Mesothelial cell of epicardium (in vitro differentiated cells): ENCODE data around the gene SCN9A. TPM values are rescaled to one million over a fixed set of nuclear protein-coding genes. Genes with fewer than 3 reads are reported as not detected.

Source experiments
- DNase-seq, 2 experiments: peaks; one replicate each; pipeline ENCODE4 v3.0.0; 2021; ENCODE audit warnings: low spot score in 2 of 2; ENCODE audit not compliant: unreplicated experiment in 2 of 2
- H3K27ac Mint-ChIP-seq: 2 replicates; pipeline ENCODE4 v1.8.0; 2021; ENCODE audit warnings: mixed read lengths
- H3K27me3 Mint-ChIP-seq: 2 replicates; pipeline ENCODE4 v1.8.0; 2021; ENCODE audit warnings: low read depth, mixed read lengths
- H3K36me3 Mint-ChIP-seq: 2 replicates; pipeline ENCODE4 v1.8.0; 2021; ENCODE audit warnings: mixed read lengths
- H3K4me1 Mint-ChIP-seq: 2 replicates; pipeline ENCODE4 v1.8.0; 2021; ENCODE audit warnings: mixed read lengths
- H3K4me3 Mint-ChIP-seq: 2 replicates; pipeline ENCODE4 v1.8.0; 2021; ENCODE audit warnings: mild to moderate bottlenecking, moderate library complexity, mixed read lengths
- H3K9me3 Mint-ChIP-seq: 2 replicates; pipeline ENCODE4 v1.8.0; 2021; ENCODE audit warnings: mixed read lengths
- total RNA-seq: library from RNA; stranded (reverse); gene quantifications from 3 replicates; pipeline ENCODE4 v1.2.1, GENCODE V29; 2021
- TF ChIP-seq, protein P1 (sequence below): fragments of 200-600 bp; sonication (generic); IDR thresholded peaks from one replicate; pipeline ENCODE4 v1.5.0; 2021; ENCODE audit warnings: antibody characterized with exemption; ENCODE audit not compliant: unreplicated experiment

Gene SCN9A
- total RNA-seq, 1 donor from 2014 or later = 2.5 TPM

DNA sequence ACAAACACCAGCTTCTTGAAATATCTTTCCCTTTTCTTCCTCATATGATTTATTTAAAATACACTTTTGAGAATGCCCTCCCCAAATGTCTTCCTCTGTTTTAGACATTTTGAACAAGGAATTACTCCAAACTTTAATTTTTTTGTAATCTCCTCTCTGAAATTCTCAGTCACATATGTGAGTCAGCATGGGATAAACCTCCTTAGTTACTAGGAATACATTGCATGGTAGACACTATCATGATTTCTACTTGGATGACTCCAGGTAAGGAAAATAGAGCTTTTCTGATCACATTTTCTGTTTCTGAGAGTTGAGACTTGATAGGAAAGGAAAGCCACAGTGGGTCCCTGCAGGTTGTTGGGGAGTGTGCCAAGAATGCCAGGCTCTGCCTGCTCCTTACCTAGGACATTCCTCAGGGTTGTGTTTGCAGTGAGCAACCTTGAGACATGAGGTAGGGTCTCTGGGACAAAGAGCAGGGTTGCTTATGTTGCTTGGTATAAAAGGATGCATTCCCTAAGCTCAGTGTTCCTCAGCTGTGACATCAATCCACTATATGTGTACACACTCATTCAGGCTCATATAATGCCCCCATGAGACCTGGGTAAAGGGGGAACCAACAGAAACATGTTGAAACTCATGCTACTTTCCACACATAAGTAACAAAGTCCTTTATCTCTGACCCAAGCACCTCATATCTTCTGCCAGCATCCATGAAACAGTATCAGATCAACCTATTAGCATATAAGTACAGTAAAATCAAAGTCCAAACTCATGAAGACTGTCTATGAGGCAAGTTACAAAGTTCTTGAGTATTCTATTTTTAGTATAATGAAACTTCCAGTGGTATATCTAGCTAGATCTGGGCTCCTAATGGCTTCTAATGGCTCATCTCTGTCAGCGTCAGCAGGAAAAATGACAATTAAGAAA, 135.1 kb downstream of the SCN9A start:
- H3K4me1 Mint-ChIP-seq = no peaks in the 10 kb centered on the region
- TF ChIP-seq, protein P1, sequence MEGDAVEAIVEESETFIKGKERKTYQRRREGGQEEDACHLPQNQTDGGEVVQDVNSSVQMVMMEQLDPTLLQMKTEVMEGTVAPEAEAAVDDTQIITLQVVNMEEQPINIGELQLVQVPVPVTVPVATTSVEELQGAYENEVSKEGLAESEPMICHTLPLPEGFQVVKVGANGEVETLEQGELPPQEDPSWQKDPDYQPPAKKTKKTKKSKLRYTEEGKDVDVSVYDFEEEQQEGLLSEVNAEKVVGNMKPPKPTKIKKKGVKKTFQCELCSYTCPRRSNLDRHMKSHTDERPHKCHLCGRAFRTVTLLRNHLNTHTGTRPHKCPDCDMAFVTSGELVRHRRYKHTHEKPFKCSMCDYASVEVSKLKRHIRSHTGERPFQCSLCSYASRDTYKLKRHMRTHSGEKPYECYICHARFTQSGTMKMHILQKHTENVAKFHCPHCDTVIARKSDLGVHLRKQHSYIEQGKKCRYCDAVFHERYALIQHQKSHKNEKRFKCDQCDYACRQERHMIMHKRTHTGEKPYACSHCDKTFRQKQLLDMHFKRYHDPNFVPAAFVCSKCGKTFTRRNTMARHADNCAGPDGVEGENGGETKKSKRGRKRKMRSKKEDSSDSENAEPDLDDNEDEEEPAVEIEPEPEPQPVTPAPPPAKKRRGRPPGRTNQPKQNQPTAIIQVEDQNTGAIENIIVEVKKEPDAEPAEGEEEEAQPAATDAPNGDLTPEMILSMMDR = no peak
- no peaks in the 10 kb centered on the region for H3K36me3 Mint-ChIP-seq
- no peaks in the 10 kb centered on the region for H3K9me3 Mint-ChIP-seq
- no peak overlapping the region for H3K4me3 Mint-ChIP-seq
- H3K27me3 Mint-ChIP-seq = peaks cover 2% of the 10 kb centered on the region
- no peak overlapping the region for H3K27ac Mint-ChIP-seq
- no peak for DNase-seq

DNA sequence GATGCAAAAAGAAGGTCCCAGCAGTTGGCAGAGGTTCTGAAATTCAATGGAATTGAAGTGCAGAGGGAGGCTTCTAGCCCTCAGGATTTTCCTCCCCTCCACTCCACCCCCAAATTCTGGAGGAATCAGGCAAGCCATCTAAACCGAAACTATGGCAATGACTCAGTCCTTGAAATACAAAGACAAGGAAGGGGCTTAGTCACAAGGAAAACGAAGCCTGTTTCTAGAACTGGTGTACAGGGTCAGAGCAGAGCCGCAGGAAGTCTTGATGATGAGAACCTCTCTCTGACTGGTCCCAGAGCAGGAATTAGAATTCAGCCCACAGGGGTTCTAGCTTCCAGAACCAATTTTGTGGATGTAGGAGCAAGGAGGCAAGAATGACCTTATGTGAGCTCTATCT, 136.2 kb downstream of the SCN9A start:
- Mint-ChIP-seq H3K36me3 (no peaks in the 10 kb centered on the region), H3K9me3 (no peaks in the 10 kb centered on the region), H3K27me3 (peaks cover 2% of the 10 kb centered on the region), H3K4me3 (no peak overlapping the region), H3K4me1 (peaks cover 1% of the 10 kb centered on the region), H3K27ac (no peak overlapping the region)
- DNase-seq = no peak
- TF ChIP-seq, protein P1 = no peak

DNA sequence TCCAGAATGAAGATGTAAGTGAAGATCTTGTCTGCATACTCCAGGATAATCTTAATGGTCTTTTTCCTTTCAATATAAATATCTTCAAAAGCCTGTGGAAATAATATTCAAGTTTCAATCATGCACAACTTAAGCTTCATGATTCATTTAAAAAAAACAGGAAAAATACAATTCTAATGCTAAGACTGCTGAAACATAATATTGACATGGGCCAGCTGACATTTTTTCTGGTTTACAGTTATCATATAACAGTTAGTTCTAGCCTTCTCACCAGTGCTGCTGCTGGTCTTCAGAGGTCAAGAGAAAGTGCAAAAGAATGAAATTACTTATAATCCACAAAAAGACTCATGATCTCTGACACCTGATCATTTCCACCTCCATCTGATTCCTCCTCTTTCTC, 137.6 kb downstream of the SCN9A start:
- DNase-seq = no peak
- Mint-ChIP-seq H3K27ac (no peak overlapping the region), H3K4me1 (peaks cover 10% of the 10 kb centered on the region), H3K27me3 (no peaks in the 10 kb centered on the region), H3K36me3 (no peaks in the 10 kb centered on the region), H3K9me3 (no peaks in the 10 kb centered on the region), H3K4me3 (no peak overlapping the region)
- TF ChIP-seq, protein P1 = no peak

DNA sequence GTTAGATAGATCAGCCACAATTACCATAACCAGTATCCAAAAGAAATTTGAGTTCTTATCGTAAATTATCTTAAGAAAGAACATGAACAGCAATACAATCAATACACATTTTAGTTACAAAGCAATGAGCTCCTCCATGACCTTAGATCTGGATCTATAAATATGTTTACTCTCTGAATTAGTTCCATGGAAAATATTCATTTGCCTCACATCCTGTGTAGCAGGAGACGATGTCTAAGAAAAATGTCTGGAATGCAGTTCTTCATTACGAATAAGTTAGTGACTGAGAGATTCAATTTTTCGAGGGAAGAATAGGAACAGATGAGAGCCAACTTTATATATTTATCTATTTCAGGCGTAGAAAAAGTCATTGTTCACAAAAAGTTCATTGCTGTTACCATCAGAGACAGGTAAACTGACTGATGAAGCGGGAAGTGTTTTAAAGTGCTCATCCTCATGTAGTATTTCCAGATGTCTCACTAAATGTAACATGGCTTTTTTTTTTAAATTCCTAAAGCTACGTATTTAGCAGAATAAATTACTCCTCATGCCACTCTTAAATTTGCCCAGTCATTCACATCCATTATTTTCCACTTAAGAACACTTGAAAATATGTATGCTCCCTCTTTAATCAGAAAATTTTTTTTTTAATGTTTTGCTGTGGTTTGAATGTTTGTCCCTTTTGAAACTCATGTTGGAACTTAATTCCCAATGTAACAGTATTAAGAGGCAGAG, 141.5 kb downstream of the SCN9A start:
- Mint-ChIP-seq H3K4me1 (peaks cover 10% of the 10 kb centered on the region), H3K9me3 (no peaks in the 10 kb centered on the region), H3K27ac (peak overlapping the region; percentile 66), H3K36me3 (no peaks in the 10 kb centered on the region), H3K27me3 (no peaks in the 10 kb centered on the region), H3K4me3 (no peak overlapping the region)
- no peak for DNase-seq
- TF ChIP-seq, protein P1 = no peak

DNA sequence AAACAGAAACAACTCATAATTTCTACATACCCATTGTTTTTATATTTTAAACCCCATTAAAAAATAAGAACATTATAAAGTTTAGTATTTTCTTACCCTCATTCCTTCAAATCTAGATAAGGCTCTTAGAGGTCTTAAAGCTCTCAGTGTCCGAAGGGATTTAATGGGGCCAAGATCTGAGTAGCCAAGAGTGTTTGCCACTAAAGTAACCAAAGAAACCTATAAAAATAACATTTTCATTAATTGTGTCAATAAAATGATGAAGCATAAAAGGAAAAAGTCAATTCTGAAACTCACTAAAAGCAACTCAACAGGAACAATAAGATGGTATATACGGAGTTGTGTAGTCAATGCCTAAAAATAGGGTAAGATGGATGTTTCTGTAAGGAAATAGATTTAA, 142.5 kb downstream of the SCN9A start:
- H3K27me3 Mint-ChIP-seq = no peaks in the 10 kb centered on the region
- no peaks in the 10 kb centered on the region for H3K9me3 Mint-ChIP-seq
- TF ChIP-seq, protein P1 = no peak

More for the DNA sequence above, 142.5 kb downstream of the SCN9A start:
- H3K4me1 Mint-ChIP-seq = peaks cover 10% of the 10 kb centered on the region
- H3K4me3 Mint-ChIP-seq = no peak overlapping the region
- no peak for DNase-seq
- H3K36me3 Mint-ChIP-seq = no peaks in the 10 kb centered on the region
- H3K27ac Mint-ChIP-seq = no peak overlapping the region
